RPMI7951 (cell line): ENCODE data around the gene RAPGEF6. TPM values are rescaled to one million over a fixed set of nuclear protein-coding genes. Genes with fewer than 3 reads are reported as not detected.

ENCODE experiments used
- DNase-seq: peaks from one replicate; pipeline ENCODE4 v3.0.0-alpha.2; 2012; ENCODE audit warnings: low read depth
- total RNA-seq: library from RNA; depleted of rRNA; stranded (reverse); fragments of >200 nt; shearing (Covaris generic); gene quantifications from 2 replicates; pipeline ENCODE4 v1.2.3, GENCODE V29; 2014

Gene RAPGEF6
- total RNA-seq, 1 experiment from 2014 or later = 10.8 TPM

DNA sequence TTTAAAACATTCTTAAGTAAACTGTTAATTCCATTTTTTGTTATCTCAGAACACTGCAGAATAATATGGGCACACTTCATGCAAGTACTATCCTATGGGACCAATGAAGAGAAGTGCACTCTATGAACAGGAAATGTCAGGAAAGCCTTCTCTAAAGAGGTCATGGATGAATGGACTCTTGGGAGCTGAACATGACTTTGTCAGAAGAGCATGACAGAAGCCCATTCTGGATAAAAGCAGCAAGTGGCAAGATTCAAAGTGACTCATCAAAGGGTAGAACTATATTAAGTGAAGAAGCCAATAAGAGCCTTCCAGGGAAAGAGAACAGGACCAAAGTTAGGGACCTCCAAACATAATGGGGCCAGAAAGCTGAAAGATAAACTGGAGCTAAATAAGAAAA is 94.0 kb downstream of the RAPGEF6 start:
- peak; percentile 9 for DNase-seq

DNA sequence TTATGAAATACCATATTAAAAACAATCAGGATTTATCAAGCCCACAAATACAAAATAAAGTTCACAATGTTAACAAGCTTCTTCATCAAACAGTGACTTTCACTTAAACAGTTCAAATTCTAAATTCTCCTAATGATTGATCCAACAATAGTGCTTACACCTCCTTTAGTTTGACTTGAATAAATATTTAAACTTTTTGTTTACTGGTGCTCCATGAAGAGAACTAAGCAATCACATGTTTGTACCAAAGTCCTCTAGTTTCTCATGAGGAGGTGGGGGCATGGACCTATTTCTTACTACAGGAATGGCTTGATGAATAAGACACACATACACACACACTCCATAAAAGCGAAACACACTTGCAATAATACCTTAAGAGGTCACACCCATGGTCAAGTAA is 95.8 kb downstream of the RAPGEF6 start:
- DNase-seq = no peak

DNA sequence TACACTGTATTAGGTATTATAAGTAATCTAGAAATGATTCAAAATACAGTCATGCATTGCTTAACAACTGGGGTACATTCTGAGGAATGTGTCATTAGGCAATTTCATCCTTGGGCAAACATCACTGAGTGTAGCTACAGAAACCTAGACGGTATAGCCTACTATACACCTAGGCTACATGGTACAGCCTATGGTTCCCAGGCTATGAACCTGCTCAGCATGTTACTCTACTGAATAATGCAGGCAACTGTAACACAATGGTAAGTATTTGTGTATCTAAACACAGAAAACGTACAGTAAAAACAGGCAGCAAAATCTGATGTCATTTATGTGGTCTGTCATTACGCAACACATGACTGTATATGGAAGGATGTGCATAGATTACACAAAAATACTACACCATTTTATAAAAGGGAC is 96.8 kb downstream of the RAPGEF6 start:
- DNase-seq = peak; percentile 34

DNA sequence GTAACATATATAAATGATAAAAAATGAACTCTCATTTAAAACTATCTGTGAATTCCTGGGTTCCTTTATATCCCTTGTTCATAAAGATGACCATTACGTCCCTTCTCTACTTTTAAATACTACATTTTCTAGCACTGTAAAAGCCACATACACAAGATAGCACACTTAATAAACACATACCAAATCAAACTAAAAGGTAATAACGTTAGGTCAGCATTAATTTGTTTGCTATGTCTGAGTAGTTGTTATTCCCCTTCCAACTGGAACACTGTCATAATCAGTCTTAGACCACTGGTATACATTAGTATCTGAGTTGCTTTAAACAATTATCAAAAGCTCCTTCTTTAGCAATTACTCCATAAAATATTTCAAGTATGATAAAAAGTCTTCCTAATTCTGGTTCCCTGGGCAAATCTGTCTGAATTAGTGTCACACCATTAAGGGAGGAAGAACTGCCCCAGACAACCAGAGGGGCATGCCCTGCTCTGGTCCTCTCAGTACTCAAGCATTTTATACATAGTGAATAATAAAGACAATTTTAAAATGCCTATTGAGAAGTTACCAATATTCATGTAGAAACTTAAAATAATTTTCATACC is 98.1 kb downstream of the RAPGEF6 start:
- no peak for DNase-seq

- peak; percentile 38 for DNase-seq
These were observed 98.7 kb downstream of the RAPGEF6 start for GRCh38 chr5:131536211-131536826.

GRCh38 chr5:131534974-131535373 is 100.1 kb downstream of the RAPGEF6 start:
- no peak for DNase-seq

GRCh38 chr5:131533836-131534235 is 101.2 kb downstream of the RAPGEF6 start:
- no peak for DNase-seq

GRCh38 chr5:131532031-131532640 is 102.9 kb downstream of the RAPGEF6 start:
- no peak for DNase-seq

DNA sequence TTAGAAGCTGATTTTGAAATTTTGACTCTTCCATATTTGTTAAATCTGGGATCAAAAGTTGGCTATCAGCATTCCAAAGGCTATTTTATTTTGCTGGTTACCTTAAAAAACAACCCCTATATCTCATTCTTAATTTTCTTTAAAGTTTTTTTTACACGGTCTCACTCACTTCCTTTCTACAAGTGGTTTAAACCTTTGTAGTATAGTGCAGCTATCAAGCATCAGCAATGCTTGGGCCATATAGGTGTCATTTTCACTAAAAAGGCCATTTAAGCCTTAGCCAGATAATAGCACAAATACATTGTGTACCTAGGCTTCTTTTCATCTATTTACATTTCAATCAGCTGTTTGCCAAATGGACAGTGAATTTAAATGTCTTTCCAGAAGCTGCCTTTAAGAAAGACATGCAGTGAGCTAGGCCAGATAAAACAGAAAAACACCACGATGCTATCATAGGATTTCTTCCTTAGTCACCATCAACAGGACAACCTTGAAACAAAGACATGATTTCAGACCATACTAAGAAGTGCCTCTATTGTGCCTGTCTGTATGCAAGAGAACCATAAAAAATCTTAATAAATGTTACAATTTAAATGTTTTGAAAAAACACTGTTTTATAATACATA is 104.2 kb downstream of the RAPGEF6 start:
- no peak for DNase-seq

- DNase-seq = no peak
These were observed 106.3 kb downstream of the RAPGEF6 start for GRCh38 chr5:131528682-131529081.

GRCh38 chr5:131525805-131526204 is 109.2 kb downstream of the RAPGEF6 start:
- DNase-seq = no peak

- DNase-seq = no peak
These were observed 110.6 kb downstream of the RAPGEF6 start for GRCh38 chr5:131524431-131524830.

- no peak for DNase-seq
These were observed 111.4 kb downstream of the RAPGEF6 start for GRCh38 chr5:131523500-131524185.

- DNase-seq = no peak
These were observed 113.8 kb downstream of the RAPGEF6 start for GRCh38 chr5:131521252-131521651.

GRCh38 chr5:131515348-131515747 is 119.7 kb downstream of the RAPGEF6 start:
- no peak for DNase-seq

- peak; percentile 7 for DNase-seq
These were observed 120.4 kb downstream of the RAPGEF6 start for GRCh38 chr5:131514316-131515283.

- DNase-seq = no peak
These were observed 121.2 kb downstream of the RAPGEF6 start for GRCh38 chr5:131513780-131514179.

GRCh38 chr5:131511934-131512333 is 123.1 kb downstream of the RAPGEF6 start:
- DNase-seq = no peak

DNA sequence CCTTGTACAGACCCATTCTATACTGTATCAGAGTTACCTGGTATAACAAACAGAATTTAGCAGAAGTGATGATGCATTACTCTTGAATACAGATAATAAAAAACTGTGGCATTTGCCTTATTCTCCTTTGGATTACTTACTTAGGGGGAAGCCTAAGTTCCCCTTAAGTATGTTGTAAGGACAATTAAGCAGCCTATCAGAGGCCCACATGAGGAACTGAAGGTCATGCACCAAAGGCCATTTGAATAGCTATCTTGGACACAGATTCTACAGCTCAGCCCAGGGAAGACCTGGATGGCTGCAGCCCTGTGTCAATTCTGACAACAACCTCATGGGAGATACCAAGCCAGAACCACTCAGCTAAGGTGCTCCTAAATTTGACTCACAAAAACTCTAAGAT is 125.2 kb downstream of the RAPGEF6 start:
- DNase-seq = no peak

DNA sequence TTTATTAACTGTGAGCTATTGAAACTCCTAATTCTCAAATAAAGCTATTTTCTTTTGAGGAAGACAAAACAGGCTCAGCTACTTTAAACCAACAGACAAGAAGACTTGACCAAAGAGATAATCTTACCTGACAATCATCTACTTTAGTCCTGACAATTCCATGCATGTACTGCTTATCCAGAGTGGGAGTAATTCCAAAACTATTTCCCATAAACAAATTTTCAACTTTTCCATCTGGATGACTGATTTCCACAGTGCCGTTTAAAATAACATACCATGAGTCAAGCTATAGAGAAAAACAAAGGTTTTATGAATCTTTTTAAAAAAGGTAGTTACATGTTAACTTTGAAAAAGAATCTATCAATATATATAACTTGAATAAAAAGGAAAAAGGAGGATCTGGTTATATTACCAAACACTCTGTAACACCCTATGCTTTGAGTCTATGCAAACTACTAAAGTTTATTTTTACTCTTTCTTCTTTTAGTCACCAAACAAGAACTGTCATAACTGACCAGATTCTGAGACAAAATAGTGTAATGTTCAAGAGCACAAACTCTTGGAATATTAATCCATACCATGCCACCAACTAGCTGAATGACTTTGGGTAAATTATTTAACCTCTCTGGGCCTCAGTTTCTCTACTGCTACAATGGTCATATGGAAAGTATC is 129.7 kb downstream of the RAPGEF6 start:
- no peak for DNase-seq

- DNase-seq = no peak
These were observed 138.7 kb downstream of the RAPGEF6 start for GRCh38 chr5:131496400-131496713.
